GM21526 (cell line): ENCODE results near the gene MTRFR.
A peak's percentile ranks its signal among the peaks of the same experiment; 100 is the strongest.
"Not testable (repeated sequence)": the region's sequence is repeated elsewhere in the genome, so short reads cannot be mapped to it uniquely, and the experiment has no call there.

Experiments used
- ATAC-seq: cut with Tn5 transposase; IDR thresholded peaks from one replicate; pipeline ENCODE4 v1.9.1; 2021; ENCODE audit warnings: moderate library complexity; ENCODE audit not compliant: unreplicated experiment, low FRiP score

MTRFR gene

DNA sequence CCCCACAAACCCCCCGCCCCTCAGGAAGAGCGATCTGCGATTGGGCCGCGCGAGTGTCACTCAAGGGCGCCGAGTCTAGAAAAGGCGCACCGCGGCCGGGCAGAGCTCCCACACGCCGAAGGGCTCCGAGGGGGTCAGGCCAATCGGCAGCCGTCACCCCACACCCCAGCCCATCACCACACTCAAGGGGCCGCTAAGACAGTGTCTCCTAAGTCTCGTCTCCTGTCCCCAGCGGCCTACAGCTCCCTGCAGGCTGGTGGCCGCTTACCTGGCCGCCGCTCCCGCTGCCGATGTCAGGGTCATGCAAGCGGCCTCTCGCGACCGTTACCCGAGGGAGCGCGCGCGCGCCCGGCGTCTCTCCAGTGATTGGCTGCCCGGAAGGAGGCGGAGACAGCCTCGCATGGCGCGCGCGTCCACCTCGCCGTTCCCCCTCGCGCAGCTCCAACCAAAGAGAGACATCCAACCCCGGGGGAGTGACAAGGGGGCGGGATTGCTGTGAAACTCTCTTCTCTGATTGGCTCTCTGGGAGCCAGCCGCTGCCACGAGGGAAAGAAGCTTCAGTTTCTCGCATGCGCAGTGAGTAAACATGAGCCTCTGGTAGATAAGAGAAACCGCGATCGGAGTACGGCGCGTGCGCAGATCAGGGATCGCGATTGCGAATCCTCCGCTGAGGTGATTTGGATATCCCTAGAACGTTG, at the start of gene MTRFR, which contains the start of gene MPHOSPH9:
Gene MTRFR (plus strand): TSS at position 630 of the 698 bp plus-strand sequence. CDS start 20,239 bp downstream, outside the sequence.
Gene MPHOSPH9 (minus strand): TSS at position 335 of the 698 bp plus-strand sequence. CDS start 2,777 bp downstream, outside the sequence.
- peak; percentile 72 for ATAC-seq

DNA sequence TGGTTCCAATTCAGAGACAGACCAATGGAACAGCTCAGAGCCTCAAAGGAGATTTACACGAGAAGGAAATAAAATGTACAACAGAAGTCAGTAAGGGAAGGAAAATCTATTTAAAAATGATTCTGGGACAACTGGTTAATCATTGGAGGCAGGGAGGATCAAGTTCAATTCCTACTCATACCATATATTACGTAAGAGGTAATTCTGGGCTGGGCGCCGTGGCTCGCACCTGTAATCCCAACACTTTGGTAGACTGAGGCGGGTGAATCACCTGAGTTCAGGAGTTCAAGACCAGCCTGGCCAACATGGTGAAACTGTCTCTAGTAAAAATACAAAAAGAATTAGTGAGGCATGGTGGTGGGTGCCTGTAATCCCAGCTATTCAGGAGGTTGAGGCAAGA, 45.6 kb upstream of the MTRFR start:
- no peak for ATAC-seq

DNA sequence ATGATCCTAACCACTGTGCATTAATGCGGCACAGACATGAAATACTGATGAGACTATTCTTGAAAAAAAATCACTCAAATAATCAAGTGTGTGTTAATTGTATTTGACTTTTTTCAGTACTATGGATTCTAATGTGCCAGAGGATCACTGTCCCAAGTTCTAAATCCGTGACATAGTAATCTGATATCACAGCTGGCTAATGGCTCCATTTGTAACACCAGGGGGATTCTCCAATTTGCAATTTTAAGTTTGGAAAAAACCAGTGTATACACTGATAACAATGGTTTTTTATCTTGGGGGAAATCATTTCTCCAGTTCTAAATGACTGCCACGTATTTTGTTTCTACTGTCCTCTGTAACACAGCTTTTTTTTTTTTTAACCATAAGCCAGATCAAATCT, 33.3 kb upstream of the MTRFR start:
- no peak for ATAC-seq

GRCh38 chr12:123200414-123200813, 32.8 kb upstream of the MTRFR start:
- ATAC-seq: no peak

DNA sequence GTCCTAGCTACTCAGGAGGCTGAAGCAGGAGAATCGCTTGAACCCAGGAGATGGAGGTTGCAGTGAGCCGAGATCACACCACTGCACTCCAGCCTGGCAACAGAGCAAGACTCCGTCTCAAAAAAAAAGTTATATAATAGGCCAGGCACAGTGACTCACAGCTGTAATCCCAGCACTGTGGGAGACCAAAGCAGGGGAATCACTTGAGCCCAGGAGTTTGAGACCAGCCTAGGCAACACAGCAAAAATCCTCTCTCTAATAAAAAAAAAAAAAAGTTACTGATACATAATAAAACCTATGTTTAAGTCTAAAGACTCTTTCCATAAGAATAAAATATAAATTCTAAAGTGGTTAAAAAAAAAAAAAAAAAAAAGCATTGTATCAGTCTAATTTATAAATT, 26.4 kb upstream of the MTRFR start:
- ATAC-seq: not testable (repeated sequence)

- not testable (repeated sequence) for ATAC-seq
These were observed 25.4 kb upstream of the MTRFR start for GRCh38 chr12:123207815-123208214.

- no peak for ATAC-seq
These were observed 10.0 kb upstream of the MTRFR start for GRCh38 chr12:123223241-123223668.

DNA sequence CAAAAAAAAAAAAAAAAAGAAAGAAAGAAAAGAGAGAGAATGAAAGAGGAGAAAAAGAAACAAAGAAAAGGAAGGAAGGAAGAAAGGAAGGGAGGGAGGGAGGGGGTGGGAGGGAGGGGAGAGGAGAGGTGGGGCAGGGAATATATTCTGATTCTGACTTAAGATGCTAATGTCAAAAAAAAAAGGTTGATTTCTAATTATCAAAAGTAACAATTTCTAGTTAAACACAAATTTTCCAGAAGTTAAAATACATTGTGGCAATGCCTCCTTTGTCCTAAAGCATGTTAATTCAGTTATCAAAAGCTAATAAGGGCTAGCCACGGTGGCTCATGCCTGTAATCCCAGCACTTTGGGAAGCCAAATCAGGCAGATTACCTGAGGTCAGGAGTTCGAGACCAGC, 7.8 kb upstream of the MTRFR start:
- ATAC-seq: no peak

GRCh38 chr12:123227581-123228258, 5.5 kb upstream of the MTRFR start:
- ATAC-seq: no peak

GRCh38 chr12:123229051-123229450, 4.2 kb upstream of the MTRFR start:
- ATAC-seq: no peak

GRCh38 chr12:123231931-123232330, 1.3 kb upstream of the MTRFR start:
- ATAC-seq: no peak

GRCh38 chr12:123232472-123232806, 797 bp upstream of the MTRFR start:
- ATAC-seq: no peak

DNA sequence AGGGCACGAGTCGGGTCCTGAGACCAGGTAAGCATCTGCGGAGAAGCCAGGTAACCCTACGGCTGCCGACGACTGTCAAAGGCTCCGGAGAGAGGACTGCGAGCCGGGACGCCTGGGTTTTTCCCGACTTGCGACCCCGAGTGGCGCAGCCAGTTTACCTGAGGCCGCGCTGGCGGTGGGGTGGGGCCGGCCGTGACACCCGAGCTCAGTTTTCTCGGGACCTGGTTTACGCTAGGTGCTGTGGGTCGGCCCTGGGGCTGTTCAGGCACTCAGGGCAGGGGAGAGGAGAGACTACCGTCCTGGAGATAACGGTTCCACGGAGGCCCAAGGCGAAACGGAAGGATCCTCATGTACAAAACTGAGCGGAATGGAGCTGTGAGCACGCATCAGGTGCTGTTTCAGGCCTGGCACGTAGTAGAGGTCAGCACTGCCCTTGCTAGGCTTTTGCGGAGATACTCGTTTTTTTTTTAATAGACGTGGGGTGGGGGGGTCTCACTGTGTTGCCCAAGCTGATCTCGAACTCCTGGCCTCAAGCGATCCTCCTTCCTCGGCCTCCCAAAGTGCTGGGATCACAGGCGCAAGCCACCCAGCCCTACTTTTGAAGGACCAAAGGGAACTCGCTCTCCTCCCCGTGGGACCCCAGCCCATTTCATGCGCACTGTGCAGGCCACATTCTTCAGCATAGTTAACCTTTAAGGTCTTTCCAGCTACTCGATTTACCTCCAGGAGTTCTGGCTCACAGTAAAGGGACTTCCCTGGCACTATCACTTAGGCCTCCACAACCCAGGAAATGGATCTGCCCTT, 471 bp downstream of the MTRFR start:
- peak; percentile 12 for ATAC-seq

GRCh38 chr12:123237646-123238329, 4.6 kb downstream of the MTRFR start:
- ATAC-seq: no peak

- no peak for ATAC-seq
These were observed 5.1 kb downstream of the MTRFR start for GRCh38 chr12:123238330-123238682.

- ATAC-seq: no peak
These were observed 5.7 kb downstream of the MTRFR start for GRCh38 chr12:123238961-123239360.

- ATAC-seq: no peak
These were observed 9.1 kb downstream of the MTRFR start for GRCh38 chr12:123242116-123242904.

DNA sequence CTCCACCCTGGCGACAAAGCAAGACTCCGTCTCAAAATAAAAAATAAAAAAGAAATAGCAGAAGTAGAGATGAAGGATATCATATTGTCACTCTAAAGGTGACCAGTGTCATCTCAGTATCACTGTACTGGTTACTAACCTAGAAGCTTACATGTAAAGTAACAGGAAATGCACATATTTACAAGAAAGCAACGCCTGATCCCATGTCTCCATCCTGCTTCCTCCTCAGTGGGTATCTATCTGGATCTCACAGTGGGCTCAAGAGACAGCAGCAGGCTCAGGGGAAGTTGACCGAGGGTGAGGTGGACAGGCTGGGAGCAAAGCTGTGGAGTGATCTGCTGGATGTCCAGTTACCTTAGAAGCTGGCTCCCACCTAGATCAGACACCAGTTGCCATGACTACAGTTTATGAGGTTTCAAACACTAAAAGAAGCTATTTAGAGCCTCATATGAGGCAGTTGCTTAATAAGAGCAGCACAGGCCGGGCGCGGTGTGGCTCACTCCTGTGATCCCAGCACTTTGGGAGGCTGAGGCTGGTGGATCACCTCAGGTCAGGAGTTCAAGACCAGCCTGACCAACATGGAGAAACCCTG, 10.5 kb downstream of the MTRFR start:
- ATAC-seq: no peak

DNA sequence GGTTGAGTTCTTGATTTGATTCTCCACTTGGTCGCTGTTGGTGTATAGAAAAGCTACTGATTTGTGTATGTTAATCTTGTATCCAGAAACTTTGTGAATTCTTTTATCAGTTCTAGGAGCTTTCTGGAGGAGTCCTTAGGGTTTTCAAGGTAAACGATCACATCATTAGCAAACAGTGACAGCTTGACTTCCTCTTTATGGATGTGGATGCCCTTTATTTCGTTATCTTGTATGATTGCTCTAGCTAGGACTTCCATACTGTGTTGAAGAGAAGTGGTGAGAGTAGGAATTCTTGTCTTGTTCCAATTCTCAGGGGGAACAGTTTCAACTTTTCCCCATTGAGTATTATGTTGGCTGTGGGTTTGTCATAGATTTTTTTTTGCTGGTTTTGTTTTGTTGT, 12.4 kb downstream of the MTRFR start:
- no peak for ATAC-seq

DNA sequence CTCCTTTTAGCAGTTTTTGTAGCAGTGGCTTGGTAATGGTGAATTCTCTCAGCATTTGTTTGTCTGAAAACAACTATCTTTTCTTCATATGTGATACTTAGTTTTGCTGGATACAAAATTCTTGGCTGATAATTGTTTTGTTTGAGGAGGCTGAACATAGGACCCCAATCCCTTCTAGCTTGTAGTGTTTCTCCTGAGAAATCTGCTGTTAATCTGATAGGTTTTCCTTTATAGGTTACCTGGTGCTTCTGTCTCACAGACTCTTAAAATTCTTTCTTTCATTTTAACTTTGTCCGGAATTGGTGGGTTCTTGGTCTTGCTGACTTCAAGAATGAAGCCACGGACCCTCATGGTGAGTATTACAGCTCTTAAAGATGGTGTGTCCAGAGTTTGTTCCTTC, 14.9 kb downstream of the MTRFR start:
- not testable (repeated sequence) for ATAC-seq
